H1 (cell line): Measurements from ENCODE around the gene GDE1. TPM values are rescaled to one million over a fixed set of nuclear protein-coding genes. Genes with fewer than 3 reads are reported as not detected.
"Not testable (repeated sequence)": the region's sequence is repeated elsewhere in the genome, so short reads cannot be mapped to it uniquely, and the experiment has no call there.

Experiments used
- CTCF ChIA-PET: fragments of 300-600 bp; sonication (Branson Sonifier 250); formaldehyde crosslinking; loops from one replicate; lab custom pipeline; 2021; ENCODE audit not compliant: partially characterized antibody; lab: Charles Lee
- POLR2A ChIA-PET: fragments of 300-600 bp; sonication (Branson Sonifier 250); formaldehyde crosslinking; loops from one replicate; lab custom pipeline; 2021; ENCODE audit warnings: inconsistent platforms; ENCODE audit not compliant: partially characterized antibody; lab: Charles Lee
- DNase-seq, 2 experiments: peaks; one replicate each; pipeline versions ENCODE4 v3.0.0 to v3.0.0-alpha.2; 2010 to 2022; ENCODE audit warnings: low spot score in 2 of 2, low read depth in 1 of 2, mixed read lengths in 1 of 2
- FAIRE-seq: peaks from 2 replicates; lab custom pipeline; 2011; peaks lifted over from hg19 to GRCh38; lab: Jason Lieb, UNC
- H2AFZ ChIP-seq: 2 replicates; pipeline ENCODE4 v1.8.1; 2012; ENCODE audit warnings: low read length, inconsistent platforms
- H2AK5ac ChIP-seq: 2 replicates; pipeline ENCODE4 v1.6.1; 2013; ENCODE audit warnings: low read depth, low read length
- H2BK120ac ChIP-seq: replicated peaks from 2 replicates; pipeline ENCODE3; 2013; ENCODE audit warnings: low read depth, low read length, inconsistent platforms
- H2BK12ac ChIP-seq: 2 replicates; pipeline ENCODE4 v1.6.1; 2013; ENCODE audit warnings: low read depth, low read length
- H2BK15ac ChIP-seq: 2 replicates; pipeline ENCODE4 v1.6.1; 2013; ENCODE audit warnings: low read length
- H2BK20ac ChIP-seq: 2 replicates; pipeline ENCODE4 v1.6.1; 2013; ENCODE audit warnings: low read length
- H2BK5ac ChIP-seq: 2 replicates; pipeline ENCODE4 v1.6.1; 2013; ENCODE audit warnings: low read depth, low read length
- H3K14ac ChIP-seq: 2 replicates; pipeline ENCODE4 v1.6.1; 2013; ENCODE audit warnings: inconsistent platforms; ENCODE audit not compliant: insufficient read length
- H3K18ac ChIP-seq: 2 replicates; pipeline ENCODE4 v1.6.1; 2013; ENCODE audit warnings: low read length; ENCODE audit errors: extremely low read depth
- H3K23ac ChIP-seq: 2 replicates; pipeline ENCODE4 v1.6.1; 2013; ENCODE audit warnings: inconsistent platforms; ENCODE audit not compliant: insufficient read length
- H3K23me2 ChIP-seq: 2 replicates; pipeline ENCODE4 v1.6.1; 2013; ENCODE audit warnings: low read depth, low read length
- H3K27ac ChIP-seq: 2 replicates; pipeline ENCODE4 v1.6.1; 2011; ENCODE audit warnings: low read depth, low read length, inconsistent platforms
- H3K27me3 ChIP-seq, 4 experiments: replicated peaks in 1 of 4; 1 replicate in 1 of 4; 2 replicates in 3 of 4; pipeline versions ENCODE4 v1.6.1 to v1.8.1; 2011 to 2013; ENCODE audit warnings: low read length in 3 of 4, mild to moderate bottlenecking in 3 of 4, inconsistent platforms in 2 of 4, mixed read lengths in 2 of 4, moderate library complexity in 1 of 4; ENCODE audit not compliant: control insufficient read depth in 3 of 4, insufficient read depth in 3 of 4; ENCODE audit errors: extremely low read depth in 1 of 4
- H3K36me3 ChIP-seq, 4 experiments: 2 replicates each; pipeline versions ENCODE4 v1.6.1 to v1.8.1; 2011 to 2013; ENCODE audit warnings: mild to moderate bottlenecking in 4 of 4, low read length in 3 of 4, moderate library complexity in 2 of 4, control low read depth in 1 of 4, inconsistent platforms in 1 of 4; ENCODE audit not compliant: insufficient read depth in 4 of 4, control insufficient read depth in 2 of 4
- H3K4ac ChIP-seq: replicated peaks from 2 replicates; pipeline ENCODE3; 2013; ENCODE audit warnings: low read length, low read depth, mixed read lengths, inconsistent platforms; ENCODE audit not compliant: insufficient read length
- H3K4me1 ChIP-seq, 4 experiments: replicated peaks in 1 of 4; 1 replicate in 1 of 4; 2 replicates in 3 of 4; pipeline versions ENCODE4 v1.6.1 to v1.8.1; 2011 to 2013; ENCODE audit warnings: low read length in 3 of 4, inconsistent platforms in 2 of 4, mixed read lengths in 1 of 4; ENCODE audit not compliant: insufficient read depth in 4 of 4, control insufficient read depth in 3 of 4
- H3K4me2 ChIP-seq, 2 experiments: 2 replicates each; pipeline versions ENCODE4 v1.6.1 to v1.8.1; 2011 to 2013; ENCODE audit warnings: low read depth in 2 of 2, low read length in 2 of 2, control low read depth in 1 of 2, inconsistent platforms in 1 of 2, mild to moderate bottlenecking in 1 of 2; ENCODE audit not compliant: insufficient read depth in 1 of 2
- H3K4me3 ChIP-seq, 4 experiments: fragments of 200-600, 300-600 bp in 1 of 4; sonication (generic), shearing (Covaris generic), sonication (Bioruptor Twin) in 1 of 4; 2 replicates each; pipeline versions ENCODE4 v1.5.1 to v1.8.1; 2011 to 2016; ENCODE audit warnings: low read length in 4 of 4, low read depth in 3 of 4, control low read depth in 2 of 4, inconsistent platforms in 2 of 4, mild to moderate bottlenecking in 2 of 4, mixed read lengths in 1 of 4, moderate library complexity in 1 of 4; ENCODE audit not compliant: insufficient read depth in 2 of 4; ENCODE audit errors: extremely low read depth in 1 of 4
- H3K56ac ChIP-seq: replicated peaks from 2 replicates; pipeline ENCODE3; 2013; ENCODE audit warnings: low read depth, mild to moderate bottlenecking, mixed read lengths, low read length, inconsistent platforms; ENCODE audit not compliant: insufficient read length
- H3K79me1 ChIP-seq: 2 replicates; pipeline ENCODE4 v1.6.1; 2013; ENCODE audit warnings: low read depth, low read length, control low read depth
- H3K79me2 ChIP-seq, 2 experiments: 2 replicates each; pipeline versions ENCODE4 v1.6.1 to v1.8.1; 2012 to 2013; ENCODE audit warnings: low read length in 2 of 2, mild to moderate bottlenecking in 2 of 2, inconsistent platforms in 1 of 2; ENCODE audit not compliant: insufficient read depth in 2 of 2, control insufficient read depth in 1 of 2
- H3K9ac ChIP-seq, 4 experiments: replicated peaks in 1 of 4; 1 replicate in 1 of 4; 2 replicates in 3 of 4; pipeline versions ENCODE4 v1.6.1 to v1.8.1; 2011 to 2013; ENCODE audit warnings: low read depth in 3 of 4, low read length in 3 of 4, control low read depth in 2 of 4, mild to moderate bottlenecking in 2 of 4, moderate library complexity in 2 of 4, inconsistent platforms in 1 of 4; ENCODE audit errors: extremely low read depth in 1 of 4
- H3K9me3 ChIP-seq, 2 experiments: 2 replicates each; pipeline versions ENCODE4 v1.6.1 to v1.8.1; 2012 to 2013; ENCODE audit warnings: mild to moderate bottlenecking in 2 of 2, moderate library complexity in 2 of 2, control low read depth in 1 of 2, inconsistent platforms in 1 of 2, low read depth in 1 of 2, low read length in 1 of 2, mixed read lengths in 1 of 2; ENCODE audit not compliant: insufficient read depth in 2 of 2
- H4K20me1 ChIP-seq, 2 experiments: replicated peaks in 1 of 2; 2 replicates each; pipeline versions ENCODE3 to v1.8.1; 2011 to 2013; ENCODE audit warnings: inconsistent platforms in 2 of 2, low read length in 2 of 2, mild to moderate bottlenecking in 1 of 2; ENCODE audit not compliant: insufficient read depth in 2 of 2, control insufficient read depth in 1 of 2
- H4K5ac ChIP-seq: 2 replicates; pipeline ENCODE4 v1.6.1; 2013; ENCODE audit warnings: low read length, low read depth, mixed read lengths, inconsistent platforms; ENCODE audit not compliant: insufficient read length
- H4K8ac ChIP-seq: 2 replicates; pipeline ENCODE4 v1.8.0; 2013; ENCODE audit warnings: mild to moderate bottlenecking, moderate library complexity, low read length, inconsistent platforms; ENCODE audit not compliant: insufficient read depth; ENCODE audit errors: extremely low read depth
- H4K91ac ChIP-seq: replicated peaks from 2 replicates; pipeline ENCODE3; 2013; ENCODE audit warnings: low read length, mixed read lengths, inconsistent platforms; ENCODE audit not compliant: insufficient read length
- RFX5 ChIP-seq: IDR thresholded peaks from 2 replicates; pipeline ENCODE4 v1.6.1; 2011; ENCODE audit warnings: low read depth, low read length, improper control_type of control experiment, borderline replicate concordance
- SP1 ChIP-seq: IDR thresholded peaks from 2 replicates; pipeline ENCODE4 v1.6.1; 2011; ENCODE audit warnings: low read depth, low read length
- WGBS, 2 experiments: shearing (Covaris generic) in 1 of 2; methylation state at CpG; one replicate each; pipeline versions ENCODE4 v1.1.6 to v1.1.7; 2013 to 2015; ENCODE audit warnings: low lambda C conversion rate in 2 of 2, mixed read lengths in 2 of 2, inconsistent platforms in 1 of 2, low coverage in 1 of 2, missing lambda C conversion rate in 1 of 2; ENCODE audit not compliant: insufficient replicate concordance in 2 of 2, insufficient coverage in 1 of 2, insufficient read length in 1 of 2; ENCODE audit errors: extremely low coverage in 1 of 2, missing lambda C conversion rate in 1 of 2; 5-methylcytosine and 5-hydroxymethylcytosine counted together
- polyA plus RNA-seq, 7 experiments: library from polyadenylated mRNA; depleted of rRNA in 3 of 7; stranded (reverse) in 5 of 7; unstranded in 2 of 7; fragments of >200 nt in 5 of 7; fragments of 200-250 nt in 2 of 7; gene quantifications; 1 replicate in 5 of 7; 2 replicates in 1 of 7; 4 replicates in 1 of 7; pipeline versions ENCODE4 v1.2.1 to v1.2.3, GENCODE V29; 2011 to 2013; ENCODE audit warnings: missing spikeins in 2 of 7, mixed read lengths in 2 of 7
- total RNA-seq: library from RNA; stranded (reverse); fragmentation: NEBNext Ultra II Directional; extraction: Animal tissue kit (Norgen Biotek cat#: 25700); gene quantifications from 2 replicates; pipeline ENCODE4 v1.2.1, GENCODE V29; 2021
- TF ChIP-seq, protein P1 (sequence below), 3 experiments: IDR thresholded peaks; 1 replicate in 2 of 3; 2 replicates in 1 of 3; pipeline versions ENCODE4 v1.5.1 to v1.6.1; 2011; ENCODE audit warnings: low read length in 3 of 3, mild to moderate bottlenecking in 3 of 3, inconsistent platforms in 2 of 3, low read depth in 1 of 3, moderate library complexity in 1 of 3; ENCODE audit not compliant: insufficient read depth in 1 of 3; ENCODE audit errors: control extremely low read depth in 1 of 3

The GDE1 gene
- total and polyA plus RNA-seq, 2 of the 8 experiments (the other 6 are each of a cell fraction or from before 2014, with no cell fraction given) = 29.2 to 70.8 TPM

DNA sequence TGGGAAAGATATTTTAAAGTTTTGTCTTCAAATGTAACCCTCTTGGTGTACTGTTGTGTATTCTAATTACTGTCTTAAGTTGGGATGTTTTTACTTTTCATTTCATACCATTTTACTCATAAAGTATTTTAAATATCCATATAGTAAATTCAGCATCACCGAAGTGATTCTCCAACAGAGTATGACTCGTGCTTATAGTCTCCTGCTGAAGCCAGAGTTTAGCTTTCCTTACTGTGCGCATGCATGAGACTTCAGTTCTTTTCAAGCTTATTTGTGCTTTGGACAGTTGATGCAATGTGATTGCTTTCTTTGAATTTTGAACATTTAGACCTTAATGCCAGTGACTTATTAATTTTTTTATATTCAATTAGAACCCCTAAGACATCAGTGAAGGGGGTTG is 26.2 kb upstream of the GDE1 start (continued):
- TF ChIP-seq SP1 = no peak
- TF ChIP-seq RFX5 = no peak
- TF ChIP-seq, protein P1, sequence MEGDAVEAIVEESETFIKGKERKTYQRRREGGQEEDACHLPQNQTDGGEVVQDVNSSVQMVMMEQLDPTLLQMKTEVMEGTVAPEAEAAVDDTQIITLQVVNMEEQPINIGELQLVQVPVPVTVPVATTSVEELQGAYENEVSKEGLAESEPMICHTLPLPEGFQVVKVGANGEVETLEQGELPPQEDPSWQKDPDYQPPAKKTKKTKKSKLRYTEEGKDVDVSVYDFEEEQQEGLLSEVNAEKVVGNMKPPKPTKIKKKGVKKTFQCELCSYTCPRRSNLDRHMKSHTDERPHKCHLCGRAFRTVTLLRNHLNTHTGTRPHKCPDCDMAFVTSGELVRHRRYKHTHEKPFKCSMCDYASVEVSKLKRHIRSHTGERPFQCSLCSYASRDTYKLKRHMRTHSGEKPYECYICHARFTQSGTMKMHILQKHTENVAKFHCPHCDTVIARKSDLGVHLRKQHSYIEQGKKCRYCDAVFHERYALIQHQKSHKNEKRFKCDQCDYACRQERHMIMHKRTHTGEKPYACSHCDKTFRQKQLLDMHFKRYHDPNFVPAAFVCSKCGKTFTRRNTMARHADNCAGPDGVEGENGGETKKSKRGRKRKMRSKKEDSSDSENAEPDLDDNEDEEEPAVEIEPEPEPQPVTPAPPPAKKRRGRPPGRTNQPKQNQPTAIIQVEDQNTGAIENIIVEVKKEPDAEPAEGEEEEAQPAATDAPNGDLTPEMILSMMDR (IDR thresholded peaks at IDR 0.05; ENCODE audit: control extremely low read depth in 1 of 3, insufficient read depth in 1 of 3, low read depth in 1 of 3, low read length in 3 of 3) = no peak

DNA sequence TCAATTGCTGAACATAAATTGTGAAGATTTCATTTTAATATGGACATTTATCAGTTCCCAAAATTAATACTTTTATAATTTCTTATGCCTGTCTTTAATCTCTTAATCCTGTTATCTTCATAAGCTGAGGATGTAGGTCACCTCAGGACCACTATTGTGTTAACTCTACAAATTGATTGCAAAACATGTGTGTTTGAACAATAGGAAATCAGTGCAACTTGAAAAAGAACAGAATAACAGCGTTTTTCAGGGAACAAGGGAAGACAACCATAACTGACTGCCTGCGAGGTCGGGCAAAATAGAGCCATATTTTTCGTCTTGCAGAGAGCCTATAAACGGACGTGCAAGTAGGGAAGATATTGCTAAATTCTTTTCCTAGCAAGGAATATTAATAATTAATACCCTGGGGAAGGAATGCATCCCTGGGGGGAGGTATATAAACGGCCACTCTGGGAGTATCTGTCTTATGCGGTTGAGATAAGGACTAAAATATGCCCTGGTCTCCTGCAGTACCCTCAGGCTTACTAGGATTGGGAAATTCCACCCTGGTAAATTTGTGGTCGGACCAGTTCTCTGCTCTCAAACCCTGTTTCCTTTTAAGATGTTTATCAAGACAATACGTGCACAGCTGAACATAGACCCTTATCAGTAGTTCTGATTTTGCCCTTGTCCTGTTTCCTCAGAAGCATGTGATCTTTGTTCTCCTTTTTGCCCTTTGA is 21.5 kb upstream of the GDE1 start:
- DNase-seq, H3K23ac ChIP-seq, H3K9ac ChIP-seq, H3K79me1 ChIP-seq, H3K27me3 ChIP-seq, H2BK15ac ChIP-seq, H2BK120ac ChIP-seq, H4K8ac ChIP-seq, H3K4me2 ChIP-seq, FAIRE-seq, H3K4me3 ChIP-seq, H4K91ac ChIP-seq, H2BK5ac ChIP-seq, H4K5ac ChIP-seq, H3K79me2 ChIP-seq, H3K27ac ChIP-seq, H4K20me1 ChIP-seq, H2AFZ ChIP-seq, POLR2A ChIA-PET, H3K9me3 ChIP-seq, H3K14ac ChIP-seq, H3K4ac ChIP-seq, H2AK5ac ChIP-seq, H3K23me2 ChIP-seq, H3K56ac ChIP-seq, H2BK20ac ChIP-seq, H3K4me1 ChIP-seq, H2BK12ac ChIP-seq, H3K18ac ChIP-seq: not testable (repeated sequence)
- peaks cover 0 to 52% (median 25%) of the 10 kb centered on the region in 4 experiments; a peak in 6 of 8 replicates for H3K36me3 ChIP-seq
- WGBS, 2 experiments = 97% methylated on average over 10 of the region's 10 CpGs; no CpG with 5 or more reads in 1 of the 2 experiments
- CTCF ChIA-PET = interaction anchor here (2.0 kb wide), 1 partner anchor 11 kb away, joined by 8 read pairs; the partner anchor contains the start of gene VPS35L
